Panc1 (cell line): Measurements from ENCODE around the gene SAMM50. TPM values are rescaled to one million over a fixed set of nuclear protein-coding genes. Genes with fewer than 3 reads are reported as not detected.

ENCODE experiments used
- ATAC-seq: fragments of 200-7000 bp; cut with Tn5 transposase; 2 replicates; pipeline ENCODE4 v1.9.1; 2020; ENCODE audit warnings: mild to moderate bottlenecking, moderate library complexity
- BruUV-seq: library from RNA; stranded (reverse); fragments of 400-500 nt; replicated peaks from 2 replicates; lab custom pipeline; 2021; lab: Mats Ljungman, UMichigan
- CTCF ChIA-PET: fragments of 300-600 bp; sonication (Branson Sonifier 250); formaldehyde crosslinking; loops from one replicate; lab custom pipeline; 2022; ENCODE audit warnings: antibody characterized with exemption; lab: Charles Lee
- POLR2A ChIA-PET: fragments of 300-600 bp; sonication (Branson Sonifier 250); formaldehyde crosslinking; loops from one replicate; lab custom pipeline; 2022; ENCODE audit warnings: antibody characterized with exemption; lab: Charles Lee
- DNase-seq: peaks from one replicate; pipeline ENCODE4 v3.0.0-alpha.2; 2010; ENCODE audit warnings: low read depth, low spot score
- H3K27ac ChIP-seq: 2 replicates; pipeline ENCODE4 v1.5.1; 2011; ENCODE audit warnings: mild to moderate bottlenecking, low read length, inconsistent platforms
- H3K27me3 ChIP-seq: fragments of 200-500 bp; sonication (Bioruptor generic); 2 replicates; pipeline ENCODE4 v1.6.0; 2014; ENCODE audit warnings: low read length, inconsistent platforms; ENCODE audit not compliant: control insufficient read depth, insufficient read depth
- H3K36me3 ChIP-seq: fragments of 200-500 bp; sonication (Bioruptor generic); 2 replicates; pipeline ENCODE4 v1.5.1; 2014; ENCODE audit warnings: inconsistent platforms, mild to moderate bottlenecking, low read length, moderate library complexity; ENCODE audit not compliant: control insufficient read depth, insufficient read depth
- H3K4me1 ChIP-seq: 2 replicates; pipeline ENCODE4 v1.5.1; 2011; ENCODE audit warnings: inconsistent platforms, mild to moderate bottlenecking, low read length, moderate library complexity; ENCODE audit not compliant: control insufficient read depth, insufficient read depth
- H3K4me3 ChIP-seq, 2 experiments: 2 replicates each; pipeline ENCODE4 v1.5.1; 2011 to 2012; ENCODE audit warnings: low read depth in 2 of 2, low read length in 2 of 2, mild to moderate bottlenecking in 2 of 2, inconsistent platforms in 1 of 2, moderate library complexity in 1 of 2
- H3K9me3 ChIP-seq: fragments of 200-500 bp; sonication (Bioruptor generic); 2 replicates; pipeline ENCODE4 v1.5.1; 2014; ENCODE audit warnings: low read depth, mild to moderate bottlenecking, inconsistent platforms, low read length, moderate library complexity; ENCODE audit not compliant: control insufficient read depth, insufficient read depth
- POLR2AphosphoS5 ChIP-seq: IDR thresholded peaks from 2 replicates; pipeline ENCODE4 v1.6.1; 2012; ENCODE audit warnings: mild to moderate bottlenecking, low read depth, low read length, moderate library complexity
- REST ChIP-seq, 2 experiments: IDR thresholded peaks; 2 replicates each; pipeline ENCODE4 v1.6.1; 2011 to 2012; ENCODE audit warnings: low read depth in 2 of 2, control low read depth in 1 of 2, low read length in 1 of 2, mild to moderate bottlenecking in 1 of 2, moderate library complexity in 1 of 2; ENCODE audit not compliant: insufficient read depth in 1 of 2
- SIN3A ChIP-seq: IDR thresholded peaks from 2 replicates; pipeline ENCODE4 v1.6.1; 2012; ENCODE audit warnings: low read depth, mild to moderate bottlenecking, low read length, moderate library complexity, borderline replicate concordance; ENCODE audit not compliant: insufficient read depth
- TCF7L2 ChIP-seq: IDR thresholded peaks from 2 replicates; pipeline ENCODE4 v1.6.1; 2011; ENCODE audit warnings: mild to moderate bottlenecking, low read depth, low read length, inconsistent platforms
- in situ Hi-C: cut with HindIII; loops from 2 replicates; pipeline ENCODE4 v1.10.0; 2016; ENCODE audit warnings: low sequenced_read_pairs, low pct_unique_long_range_greater_than_20kb
- intact Hi-C: fragments of 100-400 bp; cut with micrococcal nuclease; formaldehyde crosslinking; loops from one replicate; pipeline ENCODE4 v1.10.0; 2022; ENCODE audit not compliant: unreplicated experiment
- total RNA-seq: library from RNA; stranded (reverse); gene quantifications from one replicate; pipeline ENCODE4 v1.2.1, GENCODE V29; 2021; ENCODE audit not compliant: unreplicated experiment
- TF ChIP-seq, protein P1 (sequence below): fragments of 450-650 bp; IDR thresholded peaks from 2 replicates; pipeline ENCODE4 v1.5.1; 2017; ENCODE audit warnings: mild to moderate bottlenecking

The SAMM50 gene
- total RNA-seq, 1 experiment from 2014 or later = 40.5 TPM

- intact Hi-C loops = no loop called here
- Histone ChIP-seq H3K9me3 (no peaks in the 10 kb centered on the region), H3K36me3 (no peaks in the 10 kb centered on the region), H3K4me1 (no peaks in the 10 kb centered on the region), H3K27me3 (no peaks in the 10 kb centered on the region), H3K4me3 (no peak overlapping the region), H3K27ac (no peak overlapping the region)
- POLR2A ChIA-PET = interaction anchor here (0.6 kb wide), 1 partner anchor 27 kb away, joined by 4 read pairs; no protein-coding TSS in a partner anchor
- BruUV-seq = no TSS peak
- no peak for ATAC-seq
- CTCF ChIA-PET = no interaction called here
- no peak for TF ChIP-seq SIN3A
- no peak for TF ChIP-seq REST (IDR thresholded peaks at IDR 0.05; ENCODE audit: insufficient read depth in 1 of 2, low read depth in 2 of 2, low read length in 1 of 2)
- TF ChIP-seq POLR2AphosphoS5 = no peak
- TF ChIP-seq, protein P1, sequence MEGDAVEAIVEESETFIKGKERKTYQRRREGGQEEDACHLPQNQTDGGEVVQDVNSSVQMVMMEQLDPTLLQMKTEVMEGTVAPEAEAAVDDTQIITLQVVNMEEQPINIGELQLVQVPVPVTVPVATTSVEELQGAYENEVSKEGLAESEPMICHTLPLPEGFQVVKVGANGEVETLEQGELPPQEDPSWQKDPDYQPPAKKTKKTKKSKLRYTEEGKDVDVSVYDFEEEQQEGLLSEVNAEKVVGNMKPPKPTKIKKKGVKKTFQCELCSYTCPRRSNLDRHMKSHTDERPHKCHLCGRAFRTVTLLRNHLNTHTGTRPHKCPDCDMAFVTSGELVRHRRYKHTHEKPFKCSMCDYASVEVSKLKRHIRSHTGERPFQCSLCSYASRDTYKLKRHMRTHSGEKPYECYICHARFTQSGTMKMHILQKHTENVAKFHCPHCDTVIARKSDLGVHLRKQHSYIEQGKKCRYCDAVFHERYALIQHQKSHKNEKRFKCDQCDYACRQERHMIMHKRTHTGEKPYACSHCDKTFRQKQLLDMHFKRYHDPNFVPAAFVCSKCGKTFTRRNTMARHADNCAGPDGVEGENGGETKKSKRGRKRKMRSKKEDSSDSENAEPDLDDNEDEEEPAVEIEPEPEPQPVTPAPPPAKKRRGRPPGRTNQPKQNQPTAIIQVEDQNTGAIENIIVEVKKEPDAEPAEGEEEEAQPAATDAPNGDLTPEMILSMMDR = no peak
- in situ Hi-C loops = no loop called here
- DNase-seq = no peak
These were observed 44.1 kb downstream of the SAMM50 start for GRCh38 chr22:43999378-43999777.

- BruUV-seq = no TSS peak
- ChIA-PET POLR2A (no interaction called here), CTCF (no interaction called here)
- H3K27me3 ChIP-seq = no peaks in the 10 kb centered on the region
- intact Hi-C loops = no loop called here
- TF ChIP-seq SIN3A (no peak), REST (IDR thresholded peaks at IDR 0.05; ENCODE audit: insufficient read depth in 1 of 2, low read depth in 2 of 2, low read length in 1 of 2) (no peak), POLR2AphosphoS5 (no peak), TCF7L2 (no peak)
- TF ChIP-seq, protein P1 = no peak
- H3K4me3 ChIP-seq = no peak overlapping the region
- in situ Hi-C loops = no loop called here
- H3K9me3 ChIP-seq = no peaks in the 10 kb centered on the region
- no peak overlapping the region for H3K27ac ChIP-seq
- H3K36me3 ChIP-seq = no peaks in the 10 kb centered on the region
- H3K4me1 ChIP-seq = no peaks in the 10 kb centered on the region
- DNase-seq = no peak
- no peak for ATAC-seq
These were observed 44.9 kb downstream of the SAMM50 start for GRCh38 chr22:44000123-44000522.
